Measurements from ENCODE around the gene CARTPT.

CARTPT gene

GRCh38 chr5:71719063-71719964, at the start of gene CARTPT:
CARTPT (plus strand) TSS chr5:71719275; CDS start chr5:71719294, 19 bp downstream.
- peak; percentile 57 for DNase-seq (ENCODE audit: low spot score)
- FAIRE-seq = peak; percentile 90

GRCh38 chr5:71677977-71678376, 41.1 kb upstream of the CARTPT start:
- no peak for FAIRE-seq
- no peak for DNase-seq (ENCODE audit: low spot score)

GRCh38 chr5:71679714-71680113, 39.4 kb upstream of the CARTPT start:
- FAIRE-seq (no peak), DNase-seq (ENCODE audit: low spot score) (no peak)

GRCh38 chr5:71680510-71680909, 38.6 kb upstream of the CARTPT start:
- FAIRE-seq (no peak), DNase-seq (ENCODE audit: low spot score) (no peak)

- DNase-seq (ENCODE audit: low spot score) = no peak
- no peak for FAIRE-seq
These were observed 37.8 kb upstream of the CARTPT start for GRCh38 chr5:71681296-71681695.

GRCh38 chr5:71684309-71684708, 34.8 kb upstream of the CARTPT start:
- FAIRE-seq = no peak
- DNase-seq (ENCODE audit: low spot score) = no peak

GRCh38 chr5:71693828-71694427, 25.1 kb upstream of the CARTPT start:
- DNase-seq (ENCODE audit: low spot score) (no peak), FAIRE-seq (no peak)

- FAIRE-seq = no peak
These were observed 24.0 kb upstream of the CARTPT start for GRCh38 chr5:71695071-71695470.

GRCh38 chr5:71695595-71695994, 23.5 kb upstream of the CARTPT start:
- DNase-seq (ENCODE audit: low spot score) = no peak
- no peak for FAIRE-seq

More at GRCh38 chr5:71695071-71695470, 24.0 kb upstream of the CARTPT start:
- DNase-seq (ENCODE audit: low spot score) = no peak

- FAIRE-seq (no peak), DNase-seq (ENCODE audit: low spot score) (no peak)
These were observed 21.1 kb upstream of the CARTPT start for GRCh38 chr5:71697967-71698366.

- FAIRE-seq = no peak
- no peak for DNase-seq (ENCODE audit: low spot score)
These were observed 19.8 kb upstream of the CARTPT start for GRCh38 chr5:71699233-71699632.

GRCh38 chr5:71699751-71700150, 19.3 kb upstream of the CARTPT start:
- FAIRE-seq = no peak
- no peak for DNase-seq (ENCODE audit: low spot score)

GRCh38 chr5:71700803-71701202, 18.3 kb upstream of the CARTPT start:
- DNase-seq (ENCODE audit: low spot score) (no peak), FAIRE-seq (no peak)

GRCh38 chr5:71701407-71701806, 17.7 kb upstream of the CARTPT start:
- no peak for FAIRE-seq

GRCh38 chr5:71703941-71704340, 15.1 kb upstream of the CARTPT start:
- DNase-seq (ENCODE audit: low spot score) (no peak), FAIRE-seq (no peak)

More at GRCh38 chr5:71701407-71701806, 17.7 kb upstream of the CARTPT start:
- DNase-seq (ENCODE audit: low spot score) = no peak

- DNase-seq (ENCODE audit: low spot score) (no peak), FAIRE-seq (no peak)
These were observed 13.7 kb upstream of the CARTPT start for GRCh38 chr5:71705421-71705820.

GRCh38 chr5:71706906-71707305, 12.2 kb upstream of the CARTPT start:
- FAIRE-seq = no peak
- DNase-seq (ENCODE audit: low spot score) = no peak

- DNase-seq (ENCODE audit: low spot score) (no peak), FAIRE-seq (no peak)
These were observed 7.5 kb upstream of the CARTPT start for GRCh38 chr5:71711610-71712009.

GRCh38 chr5:71714911-71715310, 4.2 kb upstream of the CARTPT start:
- no peak for FAIRE-seq

GRCh38 chr5:71727978-71728377, 8.9 kb downstream of the CARTPT start:
- DNase-seq (ENCODE audit: low spot score) (no peak), FAIRE-seq (no peak)

More at GRCh38 chr5:71714911-71715310, 4.2 kb upstream of the CARTPT start:
- DNase-seq (ENCODE audit: low spot score) = no peak

- FAIRE-seq (no peak), DNase-seq (ENCODE audit: low spot score) (no peak)
These were observed 11.9 kb downstream of the CARTPT start for GRCh38 chr5:71731015-71731414.

- DNase-seq (ENCODE audit: low spot score) (no peak), FAIRE-seq (no peak)
These were observed 12.9 kb downstream of the CARTPT start for GRCh38 chr5:71732011-71732410.

GRCh38 chr5:71734141-71734540, 15.1 kb downstream of the CARTPT start:
- no peak for FAIRE-seq
- DNase-seq (ENCODE audit: low spot score) = no peak

Data from urothelium cell line (cell line).